ENCODE data around the gene SUB1. TPM values are rescaled to one million over a fixed set of nuclear protein-coding genes. Genes with fewer than 3 reads are reported as not detected.

SUB1 gene
- total and polyA plus RNA-seq, 2 donors (not counting 3 experiments of a cell fraction or from before 2014, with no cell fraction given), result 60.1 to 252 TPM

DNA sequence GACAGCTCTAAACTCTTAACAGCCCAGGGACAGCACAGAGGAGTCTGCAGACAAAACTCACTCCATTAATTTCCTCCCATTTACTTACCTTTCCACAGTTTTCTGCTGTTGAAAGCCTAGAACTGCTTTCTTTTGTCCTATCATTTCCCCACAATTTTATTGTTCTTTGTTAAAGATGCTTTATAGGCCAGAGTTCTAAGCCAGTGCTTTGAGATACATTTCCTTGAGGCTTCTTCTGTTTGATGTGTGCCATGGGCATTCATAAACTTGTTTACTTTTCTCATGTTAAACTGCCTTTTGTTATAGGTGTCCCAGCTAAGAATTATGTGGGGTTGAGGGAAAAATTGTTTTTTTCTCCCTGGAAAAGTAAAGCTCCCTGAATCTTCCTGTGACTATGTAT, 25.9 kb upstream of the SUB1 start:
- no peak for FAIRE-seq
- no peak overlapping the region for H3K4me3 ChIP-seq (replicated peaks in 1 of 3; ENCODE audit: insufficient read depth in 1 of 3, low read depth in 1 of 3, low read length in 3 of 3)
- intact Hi-C loops (cut with micrococcal nuclease), result no loop called here
- ChIA-PET CTCF (interaction anchor here (1.3 to 2.6 kb wide), 2 partner anchors 31 to 70 kb away, joined by 3 to 7 read pairs; no protein-coding TSS in a partner anchor), POLR2A (no interaction called here)
- H3K27ac ChIP-seq (ENCODE audit: insufficient read depth, low read depth, low read length), result no peak overlapping the region
- H2AFZ ChIP-seq (ENCODE audit: low read depth, low read length), result no peak overlapping the region
- no peaks in the 10 kb centered on the region for H3K9me3 ChIP-seq (replicated peaks; ENCODE audit: control insufficient read depth, insufficient read depth, low read length)
- no peak for DNase-seq (ENCODE audit: low read depth, low spot score)
- dilution Hi-C loops (cut with MboI; ENCODE audit: extremely low pct_ligation_motif_present, low sequenced_read_pairs), result no loop called here
- H4K20me1 ChIP-seq (replicated peaks; ENCODE audit: control insufficient read depth, extremely low read depth, insufficient read depth, low read length), result no peaks in the 10 kb centered on the region
- no peaks in the 10 kb centered on the region for H3K27me3 ChIP-seq (ENCODE audit: control insufficient read depth in 2 of 2, insufficient read depth in 2 of 2, low read length in 2 of 2)
- H3K9ac ChIP-seq (replicated peaks; ENCODE audit: extremely low read depth, insufficient read depth, low read length), result no peak overlapping the region
- no peak for TF ChIP-seq POLR2AphosphoS5 (IDR thresholded peaks at IDR 0.05; ENCODE audit: insufficient read depth, low read depth, low read length)
- TF ChIP-seq FOS (IDR thresholded peaks at IDR 0.05; ENCODE audit: borderline replicate concordance, insufficient read depth, low read length), result no peak
- TF ChIP-seq MAX (IDR thresholded peaks at IDR 0.05; ENCODE audit: insufficient read depth, insufficient read length), result no peak
- no peak for TF ChIP-seq MYC (IDR thresholded peaks at IDR 0.05; ENCODE audit: low read depth, low read length)
- TF ChIP-seq CTCF (IDR thresholded peaks at IDR 0.05; ENCODE audit: extremely low read depth in 1 of 2, insufficient read depth in 1 of 2, low read depth in 1 of 2, low read length in 2 of 2), result no peak
- no peak for TF ChIP-seq GATA2 (IDR thresholded peaks at IDR 0.05; ENCODE audit: insufficient read depth, insufficient read length, low read depth, low read length)
- TF ChIP-seq POLR2A (IDR thresholded peaks at IDR 0.05; ENCODE audit: low read depth, low read length), result no peak
- TF ChIP-seq EZH2 (IDR thresholded peaks at IDR 0.05; ENCODE audit: borderline replicate concordance, low read depth, low read length, severe bottlenecking), result no peak
- TF ChIP-seq JUN (IDR thresholded peaks at IDR 0.05; ENCODE audit: borderline replicate concordance, insufficient read depth, insufficient read length, low read depth), result no peak
- H3K4me1 ChIP-seq (ENCODE audit: control insufficient read depth, extremely low read depth, insufficient read depth, low read length), result no peaks in the 10 kb centered on the region
- no peaks in the 10 kb centered on the region for H3K9me1 ChIP-seq (replicated peaks; ENCODE audit: control insufficient read depth, extremely low read depth, insufficient read depth, low read length)
- no peaks in the 10 kb centered on the region for H3K79me2 ChIP-seq (ENCODE audit: control insufficient read depth, insufficient read depth, low read length)
- H3K4me2 ChIP-seq (ENCODE audit: insufficient read depth, low read length), result no peak overlapping the region
- no peaks in the 10 kb centered on the region for H3K36me3 ChIP-seq (ENCODE audit: control insufficient read depth in 2 of 2, extremely low read depth in 1 of 2, insufficient read depth in 2 of 2, low read length in 2 of 2)
- BruUV-seq (replicated peaks), result no TSS peak
